D721Med (cell line): Measurements from ENCODE around the gene CES2.
"Not testable (repeated sequence)": the region's sequence is repeated elsewhere in the genome, so short reads cannot be mapped to it uniquely, and the experiment has no call there.

Source experiments
- DNase-seq: peaks from one replicate; pipeline ENCODE4 v3.0.0; 2011; ENCODE audit warnings: low spot score; ENCODE audit not compliant: insufficient read length
- FAIRE-seq: peaks from 2 replicates; lab custom pipeline; 2011; peaks lifted over from hg19 to GRCh38; lab: Jason Lieb, UNC
- TF ChIP-seq, protein P1 (sequence below): IDR thresholded peaks from 2 replicates; pipeline ENCODE4 v1.5.1; 2012; ENCODE audit warnings: mild to moderate bottlenecking, control low read depth; ENCODE audit not compliant: insufficient read depth; ENCODE audit errors: missing control alignments

CES2 gene

DNA sequence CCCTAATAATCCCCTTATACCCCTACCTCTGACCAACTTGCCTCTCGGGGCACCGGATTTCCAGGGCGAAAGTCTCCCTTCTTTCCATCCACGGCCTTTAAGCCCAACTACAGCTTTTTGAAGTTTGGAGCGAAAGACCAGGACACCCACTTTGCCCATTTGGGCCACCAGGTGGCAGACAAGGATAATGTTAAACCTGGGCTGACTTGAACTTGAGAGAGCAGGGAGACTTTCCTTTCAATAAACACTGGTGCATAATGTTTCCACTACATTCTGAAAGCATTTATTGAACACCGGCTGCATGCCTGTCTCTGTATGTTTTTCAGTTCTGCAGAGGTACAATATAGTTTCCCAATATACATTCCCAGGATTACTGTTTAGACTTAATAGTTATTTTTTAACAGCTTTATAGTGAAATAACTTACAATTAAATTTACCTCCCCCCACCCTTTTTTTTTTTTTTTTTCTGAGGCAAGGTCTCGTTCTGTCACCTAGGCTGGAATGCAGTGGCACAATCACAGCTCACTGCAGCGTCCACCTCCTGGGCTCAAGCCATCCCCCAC lies 18.9 kb downstream of the CES2 start:
- no peak for DNase-seq
- FAIRE-seq: no peak
- TF ChIP-seq, protein P1, sequence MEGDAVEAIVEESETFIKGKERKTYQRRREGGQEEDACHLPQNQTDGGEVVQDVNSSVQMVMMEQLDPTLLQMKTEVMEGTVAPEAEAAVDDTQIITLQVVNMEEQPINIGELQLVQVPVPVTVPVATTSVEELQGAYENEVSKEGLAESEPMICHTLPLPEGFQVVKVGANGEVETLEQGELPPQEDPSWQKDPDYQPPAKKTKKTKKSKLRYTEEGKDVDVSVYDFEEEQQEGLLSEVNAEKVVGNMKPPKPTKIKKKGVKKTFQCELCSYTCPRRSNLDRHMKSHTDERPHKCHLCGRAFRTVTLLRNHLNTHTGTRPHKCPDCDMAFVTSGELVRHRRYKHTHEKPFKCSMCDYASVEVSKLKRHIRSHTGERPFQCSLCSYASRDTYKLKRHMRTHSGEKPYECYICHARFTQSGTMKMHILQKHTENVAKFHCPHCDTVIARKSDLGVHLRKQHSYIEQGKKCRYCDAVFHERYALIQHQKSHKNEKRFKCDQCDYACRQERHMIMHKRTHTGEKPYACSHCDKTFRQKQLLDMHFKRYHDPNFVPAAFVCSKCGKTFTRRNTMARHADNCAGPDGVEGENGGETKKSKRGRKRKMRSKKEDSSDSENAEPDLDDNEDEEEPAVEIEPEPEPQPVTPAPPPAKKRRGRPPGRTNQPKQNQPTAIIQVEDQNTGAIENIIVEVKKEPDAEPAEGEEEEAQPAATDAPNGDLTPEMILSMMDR: peak; percentile 95

DNA sequence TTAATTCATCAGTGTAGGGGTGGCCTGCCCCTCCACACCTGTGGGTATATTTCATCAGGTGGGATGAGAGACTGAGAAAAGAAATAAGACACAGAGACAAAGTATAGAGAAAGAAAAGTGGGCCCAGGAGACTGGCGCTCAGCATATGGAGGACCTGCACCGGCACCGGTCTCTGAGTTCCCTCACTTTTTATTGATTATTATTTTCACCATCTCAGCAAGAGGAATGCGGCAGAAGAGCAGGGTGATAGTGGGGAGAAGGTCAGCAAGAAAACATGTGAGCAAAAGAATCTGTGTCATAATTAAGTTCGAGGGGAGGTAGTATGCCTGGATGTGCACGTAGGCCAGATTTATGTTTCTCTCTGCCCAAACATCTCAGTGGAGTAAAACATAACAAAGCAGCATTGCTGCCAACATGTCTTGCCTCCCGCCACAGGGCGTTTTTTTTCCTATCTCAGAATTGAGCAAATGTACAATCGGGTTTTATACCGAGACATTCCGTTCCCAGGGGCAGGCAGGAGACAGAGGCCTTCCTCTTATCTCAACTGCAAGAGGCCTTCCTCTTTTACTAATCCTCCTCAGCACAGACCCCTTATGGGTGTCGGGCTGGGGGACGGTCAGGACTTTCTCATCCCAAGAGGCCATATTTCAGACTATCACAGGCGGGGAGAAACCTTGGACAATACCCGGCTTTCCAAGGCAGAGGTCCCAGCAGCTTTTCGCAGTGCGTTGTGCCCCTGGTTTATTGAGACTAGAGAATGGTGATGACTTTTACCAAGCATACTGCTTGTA lies 20.2 kb downstream of the CES2 start:
- not testable (repeated sequence) for FAIRE-seq

DNA sequence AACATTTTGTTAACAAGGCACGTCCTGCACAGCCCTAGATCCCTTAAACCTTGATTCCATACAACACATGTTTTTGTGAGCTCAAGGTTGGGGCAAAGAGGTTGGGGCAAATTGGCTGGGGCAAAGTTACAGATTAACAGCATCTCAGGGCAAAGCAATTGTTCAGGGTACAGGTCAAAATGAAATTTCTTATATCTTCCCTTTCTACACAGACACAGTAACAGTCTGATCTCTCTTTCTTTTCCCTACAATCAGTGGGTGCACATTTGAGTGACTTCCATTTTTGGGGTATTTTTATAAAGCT lies 20.8 kb downstream of the CES2 start:
- not testable (repeated sequence) for DNase-seq, FAIRE-seq

More for the DNA sequence above, 20.2 kb downstream of the CES2 start:
- not testable (repeated sequence) for DNase-seq

DNA sequence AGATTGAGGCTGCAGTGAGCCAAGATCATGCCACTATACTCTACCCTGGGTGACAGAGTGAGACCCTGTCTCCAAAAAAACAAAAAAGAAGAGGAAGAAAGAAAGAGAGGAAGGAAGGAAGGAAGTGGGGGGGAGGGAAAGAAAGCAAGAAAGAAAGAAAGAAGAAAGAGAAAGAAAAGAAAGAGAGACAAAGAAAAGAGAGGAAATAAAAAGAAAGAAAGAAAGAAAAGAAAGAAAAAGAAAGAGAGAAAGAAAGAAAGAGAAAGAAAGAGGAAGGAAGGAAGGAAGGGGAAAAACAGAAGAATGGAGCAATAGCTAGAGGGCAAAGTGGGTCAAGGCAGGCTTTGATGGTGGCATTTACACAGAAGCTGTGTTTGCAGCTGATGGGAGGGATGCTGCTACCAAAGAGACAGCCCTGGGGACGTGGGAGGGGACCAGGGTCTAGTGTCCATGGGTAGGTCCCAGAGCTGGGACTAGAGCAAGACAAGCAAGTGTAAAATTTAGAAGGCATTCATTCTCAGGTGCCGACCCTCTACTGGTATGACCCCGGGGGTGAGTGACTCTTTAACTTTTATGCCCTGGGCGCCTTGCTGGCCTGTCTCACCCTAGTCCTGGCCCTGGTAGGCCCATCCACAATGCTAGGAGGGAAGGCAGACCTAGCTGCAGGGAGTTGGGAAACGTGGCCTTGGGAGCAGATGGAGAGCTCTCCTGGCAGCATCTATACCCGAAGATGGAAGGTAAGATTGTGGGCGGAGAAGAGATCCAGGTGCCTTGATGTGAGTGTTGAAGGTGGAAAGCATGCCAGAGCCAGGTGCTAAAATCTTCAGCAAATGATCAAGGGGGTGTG lies 23.8 kb downstream of the CES2 start:
- TF ChIP-seq, protein P1: no peak
- DNase-seq: no peak
- FAIRE-seq: no peak

DNA sequence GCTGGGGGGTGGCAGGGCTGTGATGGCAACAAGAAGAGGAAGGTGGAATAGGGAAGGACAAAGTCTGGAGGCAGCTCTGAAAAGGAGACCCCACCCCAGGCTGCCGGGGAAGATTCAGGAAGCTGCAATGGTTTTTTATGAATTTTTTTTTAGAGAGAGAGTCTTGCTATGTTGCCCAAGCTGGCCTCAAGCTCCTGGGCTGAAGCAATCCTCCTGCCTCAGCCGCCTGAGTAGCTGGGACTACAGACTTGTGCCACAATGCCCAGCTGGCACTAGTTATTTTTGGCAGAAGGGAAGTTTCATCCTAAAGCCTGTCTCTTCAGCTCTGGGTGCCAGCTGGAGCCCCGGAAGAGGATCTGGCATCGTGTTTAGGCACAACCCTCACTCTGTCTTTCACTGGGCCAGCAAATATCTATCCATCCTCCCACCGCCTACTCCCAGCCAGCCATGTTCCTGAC lies 24.4 kb downstream of the CES2 start:
- no peak for DNase-seq
- TF ChIP-seq, protein P1: no peak
- FAIRE-seq: no peak

DNA sequence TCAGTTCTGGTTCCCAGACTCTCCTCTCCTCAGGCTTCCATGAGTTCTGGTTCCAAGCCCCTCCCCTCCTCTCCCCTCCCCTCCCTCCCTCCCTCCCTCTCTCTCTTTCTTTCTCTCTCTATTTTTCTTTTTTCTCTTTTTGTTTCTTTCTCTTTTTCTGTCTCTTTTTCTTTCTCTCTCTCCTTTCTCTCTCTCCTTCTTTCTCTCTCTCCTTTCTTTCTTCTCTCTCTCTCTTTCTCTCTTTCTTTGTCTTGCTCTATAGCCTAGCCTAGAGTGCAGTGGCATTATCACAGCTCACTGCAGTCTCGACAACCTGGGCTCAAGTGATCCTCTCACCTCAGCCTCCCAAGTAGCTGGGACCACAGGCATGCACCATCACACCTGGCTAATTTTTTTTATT lies 25.0 kb downstream of the CES2 start:
- DNase-seq: no peak
- TF ChIP-seq, protein P1: no peak
- FAIRE-seq: no peak

DNA sequence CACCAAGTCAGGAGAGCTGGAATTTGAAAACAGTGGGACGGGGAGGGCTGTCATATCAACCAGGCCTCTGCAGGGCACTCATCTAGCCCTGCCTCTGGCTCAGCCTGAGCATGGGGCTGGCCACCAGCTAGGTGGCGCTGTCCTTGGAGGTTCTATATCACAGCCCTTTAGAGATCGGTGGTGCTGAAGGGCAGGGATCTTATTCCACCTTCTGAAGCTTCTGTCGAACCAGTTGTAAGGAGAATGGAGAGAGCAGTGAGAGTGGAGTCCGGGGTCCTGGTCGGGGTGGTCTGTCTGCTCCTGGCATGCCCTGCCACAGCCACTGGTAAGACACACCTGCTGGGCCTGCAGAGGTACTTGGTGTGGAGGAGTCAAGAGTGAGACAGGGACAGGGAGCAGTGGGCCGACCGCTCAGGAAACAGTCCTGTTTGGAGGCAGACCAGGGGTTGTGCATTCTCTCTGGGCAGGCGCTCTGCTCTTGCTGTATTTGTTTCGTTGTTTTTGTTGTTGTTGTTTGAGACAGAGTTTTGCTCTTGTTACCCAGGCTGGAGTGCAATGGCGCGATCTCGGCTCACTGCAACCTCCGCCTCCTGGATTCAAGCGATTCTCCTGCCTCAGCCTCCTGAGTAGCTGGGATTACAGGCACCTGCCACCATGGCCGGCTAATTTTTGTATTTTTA lies 25.9 kb downstream of the CES2 start, which contains the start of gene CES3:
TSS of gene CES3 (plus strand) at position 202 of the 680 bp plus-strand sequence. CDS start at position 244, 42 bp downstream.
- FAIRE-seq (no peak), DNase-seq (peak; percentile 29)
- TF ChIP-seq, protein P1: peak; percentile 95
